ENCODE results near the gene DNMT3B.

The DNMT3B gene

DNA sequence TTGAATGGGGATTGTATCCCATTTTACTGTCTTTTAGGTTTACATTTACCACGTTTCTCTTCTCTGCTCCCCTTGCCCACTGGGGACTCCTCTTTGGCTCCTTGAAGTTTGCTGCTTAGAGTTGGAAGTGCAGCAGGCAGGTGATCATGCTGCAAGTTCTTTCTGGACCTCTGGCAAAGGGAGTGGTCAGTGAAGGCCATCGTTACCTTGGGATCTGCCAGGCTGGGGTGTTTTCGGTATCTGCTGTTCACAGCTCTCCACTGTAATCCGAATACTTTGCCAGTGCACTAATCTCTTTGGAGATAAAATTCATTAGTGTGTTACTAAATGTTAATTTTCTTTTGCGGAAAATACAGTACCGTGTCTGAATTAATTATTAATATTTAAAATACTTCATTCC, 87.4 kb downstream of the DNMT3B start:
- TF ChIP-seq, protein P1, sequence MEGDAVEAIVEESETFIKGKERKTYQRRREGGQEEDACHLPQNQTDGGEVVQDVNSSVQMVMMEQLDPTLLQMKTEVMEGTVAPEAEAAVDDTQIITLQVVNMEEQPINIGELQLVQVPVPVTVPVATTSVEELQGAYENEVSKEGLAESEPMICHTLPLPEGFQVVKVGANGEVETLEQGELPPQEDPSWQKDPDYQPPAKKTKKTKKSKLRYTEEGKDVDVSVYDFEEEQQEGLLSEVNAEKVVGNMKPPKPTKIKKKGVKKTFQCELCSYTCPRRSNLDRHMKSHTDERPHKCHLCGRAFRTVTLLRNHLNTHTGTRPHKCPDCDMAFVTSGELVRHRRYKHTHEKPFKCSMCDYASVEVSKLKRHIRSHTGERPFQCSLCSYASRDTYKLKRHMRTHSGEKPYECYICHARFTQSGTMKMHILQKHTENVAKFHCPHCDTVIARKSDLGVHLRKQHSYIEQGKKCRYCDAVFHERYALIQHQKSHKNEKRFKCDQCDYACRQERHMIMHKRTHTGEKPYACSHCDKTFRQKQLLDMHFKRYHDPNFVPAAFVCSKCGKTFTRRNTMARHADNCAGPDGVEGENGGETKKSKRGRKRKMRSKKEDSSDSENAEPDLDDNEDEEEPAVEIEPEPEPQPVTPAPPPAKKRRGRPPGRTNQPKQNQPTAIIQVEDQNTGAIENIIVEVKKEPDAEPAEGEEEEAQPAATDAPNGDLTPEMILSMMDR (IDR thresholded peaks at IDR 0.05) = no peak
- Histone ChIP-seq H3K27ac (no peak overlapping the region), H3K4me3 (no peak overlapping the region)
- DNase-seq (ENCODE audit: low spot score) = no peak

- TF ChIP-seq, protein P1 (IDR thresholded peaks at IDR 0.05) = no peak
- H3K27ac ChIP-seq = no peak overlapping the region
- H3K4me3 ChIP-seq = no peak overlapping the region
- DNase-seq (ENCODE audit: low spot score) = no peak
Measured at GRCh38 chr20:32855387-32855786, 93.2 kb downstream of the DNMT3B start.

GRCh38 chr20:32858189-32858588, 96.0 kb downstream of the DNMT3B start:
- TF ChIP-seq, protein P1 (IDR thresholded peaks at IDR 0.05) = no peak
- Histone ChIP-seq H3K27ac (no peak overlapping the region), H3K4me3 (no peak overlapping the region)
- DNase-seq (ENCODE audit: low spot score) = no peak

All from coronary artery (tissue), 2 donors.